ENCODE results near the gene LENG1. TPM values are rescaled to one million over a fixed set of nuclear protein-coding genes. Genes with fewer than 3 reads are reported as not detected.
"Not testable (repeated sequence)": the region's sequence is repeated elsewhere in the genome, so short reads cannot be mapped to it uniquely, and the experiment has no call there.

The LENG1 gene
- total RNA-seq, 2 experiments from 2014 or later = 10.2 to 12.8 TPM

GRCh38 chr19:54186934-54187381, 27.4 kb upstream of the LENG1 start:
- POLR2A ChIA-PET = interaction anchor here (1.9 to 6.7 kb wide), 2 partner anchors 13 to 18 kb away, joined by 4 to 106 read pairs; partner anchors contain the start of gene RPS9
- peak overlapping the region; percentile 93 for H3K4me3 Mint-ChIP-seq
- H3K36me3 Mint-ChIP-seq = peaks cover 8% of the 10 kb centered on the region
- H3K27me3 Mint-ChIP-seq = no peaks in the 10 kb centered on the region
- DNase-seq (no peak), ATAC-seq (ENCODE audit: low read depth) (no peak)
- H3K4me1 Mint-ChIP-seq = peaks cover 18% of the 10 kb centered on the region
- H3K27ac Mint-ChIP-seq = peak overlapping the region; percentile 76
- H3K9me3 Mint-ChIP-seq = no peaks in the 10 kb centered on the region

DNA sequence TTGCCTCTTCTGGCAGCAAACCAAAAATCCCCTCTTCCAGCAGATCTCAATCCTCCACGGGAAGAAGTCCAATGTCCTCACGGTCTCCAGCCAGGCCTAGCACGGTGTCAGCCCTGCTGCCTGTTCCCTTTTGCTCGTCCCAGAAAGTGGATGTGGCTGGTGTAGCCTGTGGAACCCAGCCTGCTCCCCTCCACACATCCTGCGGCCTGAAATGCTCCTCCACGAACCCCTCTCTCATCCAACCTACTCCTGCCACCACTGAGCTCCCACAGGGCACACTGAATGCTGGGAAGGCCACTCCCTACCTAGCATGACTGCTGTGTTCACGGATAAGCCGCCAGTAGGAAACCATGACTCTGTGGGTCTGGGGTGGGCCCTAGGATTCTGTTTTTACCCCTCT, 26.8 kb upstream of the LENG1 start:
- H3K36me3 Mint-ChIP-seq = peaks cover 8% of the 10 kb centered on the region
- no peak overlapping the region for H3K27ac Mint-ChIP-seq
- H3K4me3 Mint-ChIP-seq = no peak overlapping the region
- no peak for DNase-seq
- peaks cover 15% of the 10 kb centered on the region for H3K4me1 Mint-ChIP-seq
- H3K9me3 Mint-ChIP-seq = no peaks in the 10 kb centered on the region
- ATAC-seq (ENCODE audit: low read depth) = no peak
- POLR2A ChIA-PET = interaction anchor here (6.7 kb wide), 1 partner anchor 14 kb away, joined by 106 read pairs; the partner anchor contains the start of gene RPS9
- H3K27me3 Mint-ChIP-seq = no peaks in the 10 kb centered on the region

DNA sequence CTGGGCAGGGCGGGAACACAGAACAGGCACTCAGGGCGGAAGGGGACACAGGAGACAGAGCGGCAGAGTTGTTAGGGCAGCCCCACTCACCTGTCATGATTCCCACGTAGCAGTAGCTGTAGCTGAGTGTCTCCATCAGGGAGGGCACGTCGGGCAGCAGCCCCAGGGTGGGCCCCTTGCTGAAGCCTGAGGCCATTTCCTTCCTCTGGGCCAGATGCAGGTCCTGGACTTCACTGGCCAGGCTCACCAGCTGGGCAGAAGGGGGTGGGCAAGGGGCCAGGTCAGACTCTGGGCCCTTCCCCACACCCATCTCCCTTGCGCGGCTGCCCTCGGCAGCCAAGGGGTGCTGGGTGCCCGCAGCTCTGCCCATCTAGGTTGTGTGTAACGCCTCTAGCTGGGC, 23.9 kb upstream of the LENG1 start:
- peaks cover 8% of the 10 kb centered on the region for H3K36me3 Mint-ChIP-seq
- ATAC-seq (ENCODE audit: low read depth) (no peak), DNase-seq (no peak)
- POLR2A ChIA-PET = interaction anchor here (1.0 kb wide), 1 partner anchor 18 kb away, joined by 3 read pairs; the partner anchor contains the start of gene RPS9
- no peaks in the 10 kb centered on the region for H3K9me3 Mint-ChIP-seq
- H3K4me3 Mint-ChIP-seq = no peak overlapping the region
- H3K4me1 Mint-ChIP-seq = peaks cover 15% of the 10 kb centered on the region
- no peaks in the 10 kb centered on the region for H3K27me3 Mint-ChIP-seq
- no peak overlapping the region for H3K27ac Mint-ChIP-seq

DNA sequence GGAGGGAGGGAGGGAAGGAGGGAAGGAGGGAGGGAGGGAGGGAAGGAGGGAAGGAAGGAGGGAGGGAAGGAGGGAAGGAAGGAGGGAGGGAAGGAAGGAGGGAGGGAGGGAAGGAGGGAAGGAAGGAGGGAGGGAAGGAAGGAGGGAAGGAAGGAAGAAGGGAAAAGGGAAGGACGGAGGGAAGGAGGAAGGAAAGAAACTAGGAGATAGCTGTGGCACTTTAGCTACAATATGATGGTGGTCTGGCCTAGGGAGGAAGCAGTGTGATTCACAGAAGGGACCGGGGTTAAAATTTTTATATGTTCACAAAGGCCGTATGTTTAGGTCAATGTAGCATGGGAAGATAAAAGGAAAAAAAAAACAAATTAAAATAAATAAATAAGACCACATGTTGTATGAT, 22.4 kb upstream of the LENG1 start:
- POLR2A ChIA-PET; ATAC-seq (ENCODE audit: low read depth); H3K4me3 Mint-ChIP-seq; H3K27ac Mint-ChIP-seq; H3K27me3 Mint-ChIP-seq; H3K4me1 Mint-ChIP-seq; DNase-seq; H3K9me3 Mint-ChIP-seq: not testable (repeated sequence)
- peaks cover 11% of the 10 kb centered on the region for H3K36me3 Mint-ChIP-seq

DNA sequence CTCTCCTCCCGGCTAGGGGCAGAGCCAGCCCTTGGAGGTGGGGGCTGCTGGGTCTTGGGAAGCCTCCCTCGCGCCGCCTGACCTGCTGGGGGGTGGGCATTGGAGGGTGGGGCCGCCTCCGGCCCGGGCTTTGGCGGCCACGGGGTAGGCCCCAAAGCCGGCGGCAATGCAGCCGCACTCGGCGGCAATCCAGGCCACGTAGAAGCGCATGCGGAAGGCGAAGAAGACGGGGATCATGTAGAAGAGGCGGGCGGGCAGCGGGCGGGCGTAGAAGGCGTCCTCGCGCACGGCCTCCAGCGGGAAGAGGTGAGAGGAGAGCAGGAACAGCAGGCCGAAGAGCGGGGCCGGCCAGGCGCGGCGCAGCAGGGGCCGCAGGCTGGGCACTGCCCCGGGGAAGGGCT, 21.2 kb upstream of the LENG1 start:
- H3K4me1 Mint-ChIP-seq = peaks cover 6% of the 10 kb centered on the region
- H3K27ac Mint-ChIP-seq = no peak overlapping the region
- DNase-seq (no peak), ATAC-seq (ENCODE audit: low read depth) (no peak)
- H3K36me3 Mint-ChIP-seq = peaks cover 7% of the 10 kb centered on the region
- H3K4me3 Mint-ChIP-seq = no peak overlapping the region
- POLR2A ChIA-PET = no interaction called here
- no peaks in the 10 kb centered on the region for H3K9me3 Mint-ChIP-seq
- no peaks in the 10 kb centered on the region for H3K27me3 Mint-ChIP-seq

DNA sequence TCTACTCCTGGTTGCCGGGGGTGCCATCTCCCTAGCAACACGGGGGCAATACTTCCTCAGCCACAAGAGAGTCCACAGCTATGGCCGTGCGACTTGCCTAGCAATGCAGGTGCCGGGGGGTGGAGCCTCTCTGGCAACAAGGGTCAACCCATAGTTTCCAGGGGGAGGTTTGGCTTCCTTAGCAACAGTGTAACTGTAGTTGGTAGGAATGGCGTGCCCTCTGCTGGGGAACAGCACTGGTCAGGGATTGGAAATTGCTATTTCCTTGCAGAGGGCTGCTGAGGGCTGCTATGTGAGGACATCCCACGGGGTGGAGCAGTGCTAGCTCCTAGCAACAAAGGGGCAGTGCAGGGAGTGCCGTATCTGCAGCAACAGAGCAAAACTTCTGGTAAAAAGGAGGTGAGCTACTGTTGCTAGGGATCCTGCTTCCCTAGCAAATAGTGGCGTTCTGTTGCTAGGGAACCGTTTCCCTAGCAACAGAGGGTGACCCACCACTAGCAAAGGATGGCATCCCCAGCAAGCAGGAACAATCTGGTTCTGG, 20.5 kb upstream of the LENG1 start:
- Mint-ChIP-seq H3K4me1 (peaks cover 3% of the 10 kb centered on the region), H3K27me3 (no peaks in the 10 kb centered on the region), H3K27ac (no peak overlapping the region), H3K36me3 (peaks cover 7% of the 10 kb centered on the region), H3K4me3 (no peak overlapping the region), H3K9me3 (no peaks in the 10 kb centered on the region)
- ATAC-seq (ENCODE audit: low read depth) = peak; percentile 19
- no peak for DNase-seq
- POLR2A ChIA-PET = no interaction called here

GRCh38 chr19:54179262-54179852, 19.8 kb upstream of the LENG1 start:
- peaks cover 3% of the 10 kb centered on the region for H3K4me1 Mint-ChIP-seq
- no peak overlapping the region for H3K4me3 Mint-ChIP-seq
- ATAC-seq (ENCODE audit: low read depth) = no peak
- POLR2A ChIA-PET = no interaction called here
- DNase-seq = no peak
- peaks cover 7% of the 10 kb centered on the region for H3K36me3 Mint-ChIP-seq
- no peaks in the 10 kb centered on the region for H3K27me3 Mint-ChIP-seq
- H3K27ac Mint-ChIP-seq = no peak overlapping the region
- no peaks in the 10 kb centered on the region for H3K9me3 Mint-ChIP-seq

GRCh38 chr19:54178581-54179261, 19.2 kb upstream of the LENG1 start:
- DNase-seq (no peak), ATAC-seq (ENCODE audit: low read depth) (peak; percentile 82)
- H3K36me3 Mint-ChIP-seq = peaks cover 4% of the 10 kb centered on the region
- POLR2A ChIA-PET = no interaction called here
- no peaks in the 10 kb centered on the region for H3K27me3 Mint-ChIP-seq
- peaks cover 2% of the 10 kb centered on the region for H3K4me1 Mint-ChIP-seq
- H3K4me3 Mint-ChIP-seq = no peak overlapping the region
- H3K27ac Mint-ChIP-seq = no peak overlapping the region
- no peaks in the 10 kb centered on the region for H3K9me3 Mint-ChIP-seq

DNA sequence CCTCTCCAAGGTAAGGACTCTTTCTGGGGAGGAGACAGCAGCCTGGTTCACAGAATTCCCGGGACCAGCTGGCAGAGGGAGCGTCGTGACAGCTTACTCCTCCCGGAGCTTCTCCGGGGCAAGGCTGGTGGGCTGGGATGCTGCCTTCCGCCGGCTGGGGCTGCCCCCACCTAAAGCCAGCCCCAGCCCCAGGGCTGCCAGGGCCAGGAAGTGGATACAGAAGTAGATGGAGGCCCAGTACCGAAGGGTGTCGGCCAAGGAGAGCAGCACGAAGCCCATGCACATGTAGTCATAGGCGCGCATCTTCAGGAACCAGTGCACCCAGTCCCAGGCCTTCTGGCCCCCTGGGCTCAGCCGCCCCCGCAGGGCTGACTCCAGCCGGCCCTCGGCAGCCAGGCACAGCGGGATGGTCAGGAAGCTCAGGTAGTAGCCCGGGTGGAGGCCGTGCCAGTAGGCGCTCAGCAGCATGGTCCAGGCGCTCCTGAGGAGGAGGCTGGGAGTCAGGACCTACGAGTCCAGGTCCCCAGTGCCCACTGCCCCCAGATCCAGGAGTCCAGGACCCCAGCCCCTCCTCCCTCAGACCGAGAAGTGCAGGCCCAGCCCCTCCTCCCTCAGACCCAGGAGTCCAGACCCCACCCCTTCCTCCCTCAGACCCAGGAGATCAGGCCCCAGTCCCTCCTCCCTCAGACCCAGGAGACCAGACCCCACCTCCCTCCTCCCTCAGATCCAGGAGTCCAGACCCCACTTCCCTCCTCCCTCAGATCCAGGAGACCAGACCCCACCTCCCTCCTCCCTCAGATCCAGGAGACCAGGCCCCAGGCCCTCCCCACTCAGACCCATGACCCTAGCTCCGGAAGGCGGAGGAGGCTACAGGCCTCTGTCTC, 14.7 kb upstream of the LENG1 start:
- H3K27ac Mint-ChIP-seq = no peak overlapping the region
- ATAC-seq (ENCODE audit: low read depth) = no peak
- H3K36me3 Mint-ChIP-seq = peaks cover 4% of the 10 kb centered on the region

DNA sequence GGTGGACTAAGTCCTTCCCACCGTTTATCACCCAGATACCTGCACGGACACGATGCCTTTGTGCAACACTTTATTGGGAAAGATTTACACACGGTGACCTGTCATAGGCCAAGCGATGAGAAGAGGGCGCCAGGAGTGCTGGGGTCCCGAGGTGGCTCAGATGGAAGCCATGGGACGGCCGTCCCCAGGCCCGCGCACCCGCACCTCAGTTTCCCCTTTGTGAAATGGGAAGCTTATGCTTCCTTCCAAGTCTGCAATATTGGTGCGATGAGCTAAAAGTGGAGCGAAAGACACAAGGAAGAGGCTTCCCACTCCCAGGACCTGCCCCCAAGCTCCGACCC, 13.8 kb upstream of the LENG1 start:
- Mint-ChIP-seq H3K4me1 (peaks cover 1% of the 10 kb centered on the region), H3K36me3 (peaks cover 4% of the 10 kb centered on the region), H3K4me3 (no peak overlapping the region), H3K27me3 (no peaks in the 10 kb centered on the region), H3K9me3 (no peaks in the 10 kb centered on the region), H3K27ac (no peak overlapping the region)
- DNase-seq (no peak), ATAC-seq (ENCODE audit: low read depth) (no peak)
- POLR2A ChIA-PET = interaction anchor here (0.6 to 1.3 kb wide), 4 partner anchors 10 to 16 kb away, joined by 3 to 5 read pairs (median 4); partner anchors contain the start of genes LENG1 and MBOAT7

More for the DNA sequence above, 14.7 kb upstream of the LENG1 start:
- no peaks in the 10 kb centered on the region for H3K9me3 Mint-ChIP-seq
- H3K4me1 Mint-ChIP-seq = peaks cover 1% of the 10 kb centered on the region
- POLR2A ChIA-PET = interaction anchor here (0.6 to 1.3 kb wide), 4 partner anchors 10 to 84 kb away, joined by 3 to 5 read pairs (median 4); partner anchors contain the start of gene MBOAT7
- no peak overlapping the region for H3K4me3 Mint-ChIP-seq
- DNase-seq = no peak
- no peaks in the 10 kb centered on the region for H3K27me3 Mint-ChIP-seq

DNA sequence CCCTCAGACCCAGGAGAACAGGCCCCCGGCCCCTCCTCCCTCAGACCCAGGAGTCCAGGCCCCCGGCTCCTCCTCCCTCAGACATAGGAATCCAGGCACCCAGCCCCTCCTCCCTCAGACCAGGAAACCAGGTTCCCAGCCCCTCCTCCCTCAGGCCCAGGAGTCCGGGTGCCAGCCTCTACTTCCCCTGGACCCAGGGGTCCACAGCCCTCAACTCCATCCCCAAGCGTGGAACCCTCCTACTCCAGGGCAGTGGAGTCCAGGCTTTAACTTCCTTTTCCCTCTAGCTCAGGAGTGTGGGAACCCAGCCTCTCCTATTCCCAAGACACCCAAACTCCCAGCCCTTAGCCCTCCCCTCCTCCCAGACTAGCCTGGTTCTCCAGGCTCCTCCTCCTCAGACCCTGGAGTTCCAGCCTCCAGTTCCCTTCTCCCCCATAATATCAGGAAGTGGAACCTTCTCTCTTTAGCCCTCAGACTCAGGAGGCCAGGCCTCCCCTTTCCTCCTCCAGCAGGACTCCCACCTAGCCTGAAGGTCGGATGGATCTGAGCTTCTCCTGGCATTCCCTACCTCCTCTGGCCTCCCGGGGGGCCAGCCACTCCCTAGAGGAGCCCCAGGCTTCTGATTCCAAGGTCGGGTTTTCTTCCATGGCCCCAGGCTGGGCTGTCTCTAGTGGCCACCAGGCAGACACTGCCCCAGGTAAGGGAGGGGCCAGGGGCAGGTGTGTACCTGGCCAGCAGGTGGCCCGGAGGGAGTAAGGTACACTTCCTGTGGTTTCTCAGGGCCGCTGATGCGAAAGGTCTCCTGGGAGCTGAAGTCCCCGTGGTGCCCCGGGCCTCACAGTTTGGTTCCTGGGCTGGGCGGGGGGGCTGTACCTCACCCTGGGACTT, 13.2 kb upstream of the LENG1 start, which contains the start of gene TMC4:
TMC4 (minus strand) TSS at position 690 of the 888 bp plus-strand sequence; CDS start at position 647, 43 bp downstream.
- H3K9me3 Mint-ChIP-seq = no peaks in the 10 kb centered on the region
- H3K36me3 Mint-ChIP-seq = no peaks in the 10 kb centered on the region
- no peak for ATAC-seq (ENCODE audit: low read depth)
- no peak within 1 kb of the TSS for H3K4me3 Mint-ChIP-seq
- no peak within 1 kb of the TSS for H3K27ac Mint-ChIP-seq
- POLR2A ChIA-PET = interaction anchor here (0.7 to 1.3 kb wide), 3 partner anchors 9 to 17 kb away, joined by 3 to 5 read pairs (median 3); partner anchors contain the start of genes LENG1 and MBOAT7
- H3K4me1 Mint-ChIP-seq = no peaks in the 10 kb centered on the region
- DNase-seq = no peak
- no peaks in the 10 kb centered on the region for H3K27me3 Mint-ChIP-seq

- H3K27me3 Mint-ChIP-seq; ATAC-seq (ENCODE audit: low read depth); H3K36me3 Mint-ChIP-seq; DNase-seq; H3K4me3 Mint-ChIP-seq; H3K27ac Mint-ChIP-seq; H3K9me3 Mint-ChIP-seq; H3K4me1 Mint-ChIP-seq; POLR2A ChIA-PET: not testable (repeated sequence)
Observed at GRCh38 chr19:54171736-54172431, 12.4 kb upstream of the LENG1 start.
